ENCODE data around the gene SOAT1.
"Not testable (repeated sequence)": the region's sequence is repeated elsewhere in the genome, so short reads cannot be mapped to it uniquely, and the experiment has no call there.

SOAT1 gene

GRCh38 chr1:179372160-179372559 lies 78.6 kb downstream of the SOAT1 start:
- TF ChIP-seq CTCF (IDR thresholded peaks at IDR 0.05; ENCODE audit: low read depth, low read length), result no peak
- no peak overlapping the region for H3K4me3 ChIP-seq (ENCODE audit: low read depth, low read length)

GRCh38 chr1:179376223-179376622 lies 82.6 kb downstream of the SOAT1 start:
- no peak overlapping the region for H3K4me3 ChIP-seq (ENCODE audit: low read depth, low read length)
- TF ChIP-seq CTCF (IDR thresholded peaks at IDR 0.05; ENCODE audit: low read depth, low read length), result no peak

- H3K4me3 ChIP-seq (ENCODE audit: low read depth, low read length), result no peak overlapping the region
- no peak for TF ChIP-seq CTCF (IDR thresholded peaks at IDR 0.05; ENCODE audit: low read depth, low read length)
Observed at GRCh38 chr1:179380299-179380698, 86.7 kb downstream of the SOAT1 start.

GRCh38 chr1:179384027-179384426 lies 90.4 kb downstream of the SOAT1 start:
- no peak for TF ChIP-seq CTCF (IDR thresholded peaks at IDR 0.05; ENCODE audit: low read depth, low read length)
- H3K4me3 ChIP-seq (ENCODE audit: low read depth, low read length), result no peak overlapping the region

GRCh38 chr1:179385510-179385909 lies 91.9 kb downstream of the SOAT1 start:
- TF ChIP-seq CTCF (IDR thresholded peaks at IDR 0.05; ENCODE audit: low read depth, low read length), result no peak
- H3K4me3 ChIP-seq (ENCODE audit: low read depth, low read length), result no peak overlapping the region

GRCh38 chr1:179393721-179394120 lies 100.1 kb downstream of the SOAT1 start:
- TF ChIP-seq CTCF (IDR thresholded peaks at IDR 0.05; ENCODE audit: low read depth, low read length), result no peak
- no peak overlapping the region for H3K4me3 ChIP-seq (ENCODE audit: low read depth, low read length)

GRCh38 chr1:179399399-179399798 lies 105.8 kb downstream of the SOAT1 start:
- H3K4me3 ChIP-seq (ENCODE audit: low read depth, low read length), result not testable (repeated sequence)
